Stimulated activated naive CD8-positive, alpha-beta T cell treated with anti-CD3 and anti-CD28 coated beads, Interleukin-15, Interleukin-2, amounts not matched to agents 100 ng/mL and 50 ng/mL, for 24 hours (primary cell): ENCODE data around the gene ACAP1.

ENCODE experiments used
- H3K27ac Mint-ChIP-seq: one replicate; pipeline ENCODE4 v1.8.0; 2021; ENCODE audit warnings: mild to moderate bottlenecking, mixed read lengths
- H3K27me3 Mint-ChIP-seq: one replicate; pipeline ENCODE4 v1.8.0; 2021; ENCODE audit warnings: mixed read lengths
- H3K36me3 Mint-ChIP-seq: one replicate; pipeline ENCODE4 v1.8.0; 2021; ENCODE audit warnings: low read depth, mixed read lengths
- H3K4me1 Mint-ChIP-seq: one replicate; pipeline ENCODE4 v1.8.0; 2021; ENCODE audit warnings: low read depth, mixed read lengths
- H3K4me3 Mint-ChIP-seq: one replicate; pipeline ENCODE4 v1.8.0; 2021; ENCODE audit warnings: mild to moderate bottlenecking, mixed read lengths
- H3K9me3 Mint-ChIP-seq: one replicate; pipeline ENCODE4 v1.8.0; 2021; ENCODE audit warnings: mixed read lengths

Gene ACAP1

GRCh38 chr17:7318121-7318860, 18.0 kb upstream of the ACAP1 start:
- Mint-ChIP-seq H3K27me3 (no peaks in the 10 kb centered on the region), H3K36me3 (peaks cover 63% of the 10 kb centered on the region), H3K4me1 (peaks cover 20% of the 10 kb centered on the region), H3K4me3 (no peak overlapping the region), H3K9me3 (no peaks in the 10 kb centered on the region), H3K27ac (no peak overlapping the region)

DNA sequence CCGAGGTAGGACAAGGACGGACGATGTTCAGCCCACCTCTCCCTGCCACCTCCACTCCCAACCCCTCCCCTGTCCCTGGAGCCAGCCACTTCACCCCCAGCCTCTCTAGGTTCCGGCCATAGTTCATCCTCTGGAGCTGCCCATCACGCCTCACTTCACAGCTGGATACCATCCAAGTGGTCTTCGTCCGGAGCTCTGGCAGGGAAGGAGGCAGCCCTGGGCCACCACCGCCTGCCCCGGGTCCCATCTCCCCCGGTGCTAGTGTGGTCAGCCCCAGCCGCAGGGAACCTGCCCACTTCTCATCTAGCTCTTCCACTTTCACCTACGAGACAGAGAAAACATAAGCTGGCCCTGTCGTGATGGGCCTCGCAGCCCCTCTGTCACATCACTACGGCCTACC, 14.9 kb upstream of the ACAP1 start:
- H3K36me3 Mint-ChIP-seq = peaks cover 51% of the 10 kb centered on the region
- H3K4me3 Mint-ChIP-seq = no peak overlapping the region
- no peaks in the 10 kb centered on the region for H3K9me3 Mint-ChIP-seq
- peaks cover under 1% of the 10 kb centered on the region for H3K4me1 Mint-ChIP-seq
- no peaks in the 10 kb centered on the region for H3K27me3 Mint-ChIP-seq
- H3K27ac Mint-ChIP-seq = no peak overlapping the region

GRCh38 chr17:7322520-7323194, 13.7 kb upstream of the ACAP1 start:
- H3K9me3 Mint-ChIP-seq = no peaks in the 10 kb centered on the region
- H3K4me3 Mint-ChIP-seq = no peak overlapping the region
- H3K4me1 Mint-ChIP-seq = peaks cover 3% of the 10 kb centered on the region
- no peak overlapping the region for H3K27ac Mint-ChIP-seq
- peaks cover 45% of the 10 kb centered on the region for H3K36me3 Mint-ChIP-seq
- no peaks in the 10 kb centered on the region for H3K27me3 Mint-ChIP-seq

GRCh38 chr17:7323731-7324437, 12.4 kb upstream of the ACAP1 start:
- Mint-ChIP-seq H3K4me1 (peaks cover 16% of the 10 kb centered on the region), H3K27me3 (no peaks in the 10 kb centered on the region), H3K4me3 (no peak overlapping the region), H3K27ac (no peak overlapping the region), H3K9me3 (no peaks in the 10 kb centered on the region), H3K36me3 (peaks cover 35% of the 10 kb centered on the region)

- Mint-ChIP-seq H3K36me3 (peaks cover 33% of the 10 kb centered on the region), H3K27ac (no peak overlapping the region), H3K27me3 (no peaks in the 10 kb centered on the region), H3K4me1 (peaks cover 16% of the 10 kb centered on the region), H3K9me3 (no peaks in the 10 kb centered on the region), H3K4me3 (no peak overlapping the region)
Observed at GRCh38 chr17:7324438-7324779, 11.9 kb upstream of the ACAP1 start.

DNA sequence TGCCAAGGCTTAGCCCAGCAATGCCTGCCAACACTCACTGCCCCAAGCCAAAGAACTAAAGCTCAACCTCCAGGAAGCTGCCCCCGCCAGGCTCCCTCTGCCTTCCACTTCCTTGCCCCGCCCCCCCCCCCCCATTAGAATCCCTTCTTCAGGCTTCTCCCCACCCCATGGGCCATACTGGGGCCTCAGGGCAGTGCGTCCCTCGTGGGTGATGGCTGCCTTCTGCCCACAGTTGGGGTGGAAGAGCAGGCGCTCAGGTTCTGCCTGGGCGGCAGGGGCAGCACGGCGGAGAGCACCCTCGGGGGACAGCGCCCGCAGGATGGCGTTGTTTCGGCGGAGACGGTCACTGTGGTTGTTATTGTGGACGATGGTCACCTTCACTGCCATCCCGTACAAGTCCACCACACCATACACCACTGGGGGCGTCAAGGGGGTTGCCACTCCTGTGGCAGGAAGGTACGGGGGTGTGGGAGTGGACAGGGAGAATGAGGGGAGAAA, 11.2 kb upstream of the ACAP1 start:
- peaks cover 21% of the 10 kb centered on the region for H3K4me1 Mint-ChIP-seq
- no peaks in the 10 kb centered on the region for H3K27me3 Mint-ChIP-seq
- no peak overlapping the region for H3K27ac Mint-ChIP-seq
- H3K4me3 Mint-ChIP-seq = no peak overlapping the region
- H3K9me3 Mint-ChIP-seq = no peaks in the 10 kb centered on the region
- H3K36me3 Mint-ChIP-seq = peaks cover 33% of the 10 kb centered on the region

DNA sequence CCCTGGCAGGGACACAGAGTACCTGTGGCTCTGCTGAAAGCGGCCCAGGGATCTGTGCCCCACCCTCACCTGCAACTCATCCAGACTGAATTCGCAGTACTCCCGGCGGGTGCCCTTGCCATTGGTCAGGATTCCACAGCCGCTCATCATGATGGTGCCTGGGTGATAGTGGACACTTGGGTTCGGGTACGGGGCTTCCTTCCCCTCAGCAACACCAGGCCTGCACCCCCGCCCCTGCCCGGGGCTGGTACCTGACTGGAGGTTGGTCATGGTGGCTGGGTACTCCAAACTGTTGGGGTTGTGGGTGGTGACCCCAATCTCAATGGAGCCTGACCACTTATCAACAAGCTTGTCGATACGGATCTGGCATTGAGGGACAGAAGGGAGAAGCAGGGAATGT, 10.1 kb upstream of the ACAP1 start:
- H3K9me3 Mint-ChIP-seq = no peaks in the 10 kb centered on the region
- H3K27me3 Mint-ChIP-seq = no peaks in the 10 kb centered on the region
- H3K4me1 Mint-ChIP-seq = peaks cover 27% of the 10 kb centered on the region
- H3K4me3 Mint-ChIP-seq = no peak overlapping the region
- peaks cover 23% of the 10 kb centered on the region for H3K36me3 Mint-ChIP-seq
- no peak overlapping the region for H3K27ac Mint-ChIP-seq

DNA sequence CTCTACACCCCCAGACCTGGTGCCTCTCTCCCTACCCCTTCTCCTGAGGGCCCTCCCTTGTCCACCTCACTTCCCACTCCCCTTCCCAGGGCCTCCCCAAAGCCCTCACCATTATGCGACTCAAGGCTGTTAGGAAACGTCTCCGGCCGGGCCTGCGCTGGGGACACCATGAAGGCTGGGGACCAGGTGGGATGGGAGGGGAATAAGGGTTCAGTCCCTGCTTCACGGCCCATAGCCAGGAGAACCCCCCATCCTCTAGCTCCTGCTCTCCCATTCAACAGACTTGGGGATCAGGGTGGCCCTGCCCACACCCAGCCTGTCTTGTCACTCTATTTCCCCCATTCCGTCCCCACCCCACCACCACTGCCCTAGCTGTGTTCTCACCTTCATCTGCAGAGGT, 9.3 kb upstream of the ACAP1 start:
- no peak overlapping the region for H3K27ac Mint-ChIP-seq

DNA sequence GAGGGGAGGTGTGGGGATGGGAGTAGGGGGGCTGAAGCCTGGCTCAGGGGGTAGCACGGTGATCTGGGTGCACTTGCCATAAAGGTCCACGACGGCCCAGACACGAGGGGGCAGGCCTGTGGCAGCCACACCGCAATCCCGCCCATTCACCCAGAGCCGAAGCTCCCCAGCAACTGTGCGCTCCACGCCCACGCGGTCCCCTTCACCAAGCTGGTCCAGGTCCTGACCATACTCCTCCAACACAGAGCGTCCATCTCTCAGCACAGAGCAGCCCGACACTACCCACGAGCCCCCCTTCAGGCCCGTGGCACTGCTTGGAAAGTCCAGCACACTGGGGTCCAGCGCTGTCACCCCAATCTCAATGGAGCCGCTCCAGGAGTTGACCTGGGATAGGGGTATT, 8.8 kb upstream of the ACAP1 start:
- Mint-ChIP-seq H3K9me3 (no peaks in the 10 kb centered on the region), H3K36me3 (peaks cover 11% of the 10 kb centered on the region), H3K27ac (peak overlapping the region; percentile 96), H3K27me3 (no peaks in the 10 kb centered on the region), H3K4me3 (peak overlapping the region; percentile 92), H3K4me1 (peaks cover 31% of the 10 kb centered on the region)

More for the DNA sequence above, 9.3 kb upstream of the ACAP1 start:
- Mint-ChIP-seq H3K4me3 (no peak overlapping the region), H3K9me3 (no peaks in the 10 kb centered on the region), H3K27me3 (no peaks in the 10 kb centered on the region), H3K36me3 (peaks cover 14% of the 10 kb centered on the region), H3K4me1 (peaks cover 27% of the 10 kb centered on the region)

DNA sequence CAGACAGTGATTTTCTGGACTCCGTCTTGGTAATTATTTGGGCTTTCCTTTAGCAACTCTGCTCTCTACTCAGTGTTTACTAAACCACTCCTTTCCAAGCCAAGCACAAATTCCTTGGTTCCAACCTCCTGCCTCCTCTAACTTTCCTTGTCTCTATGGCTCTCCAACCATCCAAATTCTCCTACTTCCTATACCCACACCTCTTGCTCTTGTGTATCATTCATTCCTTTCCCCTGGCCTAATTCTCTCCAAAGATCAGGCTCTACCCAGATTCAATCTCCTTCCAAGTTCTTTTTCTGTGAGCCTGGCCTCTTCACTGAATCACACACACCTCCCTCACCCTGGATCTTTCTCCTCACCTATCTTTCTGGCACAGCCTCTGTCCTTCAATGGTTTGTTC, 8.3 kb upstream of the ACAP1 start:
- Mint-ChIP-seq H3K9me3 (no peaks in the 10 kb centered on the region), H3K4me3 (peak overlapping the region; percentile 92), H3K36me3 (peaks cover 6% of the 10 kb centered on the region), H3K4me1 (peaks cover 35% of the 10 kb centered on the region), H3K27me3 (no peaks in the 10 kb centered on the region), H3K27ac (peak overlapping the region; percentile 96)

GRCh38 chr17:7328840-7329373, 7.4 kb upstream of the ACAP1 start, which contains the start of gene NEURL4:
Gene NEURL4, minus strand, starts transcription at chr17:7329335. Its CDS starts 23 bp downstream, at chr17:7329312.
- H3K27ac Mint-ChIP-seq = peak within 1 kb of the TSS; percentile 99
- no peaks in the 10 kb centered on the region for H3K36me3 Mint-ChIP-seq
- H3K27me3 Mint-ChIP-seq = no peaks in the 10 kb centered on the region
- H3K9me3 Mint-ChIP-seq = no peaks in the 10 kb centered on the region
- H3K4me1 Mint-ChIP-seq = peaks cover 35% of the 10 kb centered on the region
- peak within 1 kb of the TSS; percentile 92 for H3K4me3 Mint-ChIP-seq

GRCh38 chr17:7329374-7329996, 6.8 kb upstream of the ACAP1 start:
- Mint-ChIP-seq H3K9me3 (no peaks in the 10 kb centered on the region), H3K36me3 (no peaks in the 10 kb centered on the region), H3K4me3 (peak overlapping the region; percentile 92), H3K27me3 (no peaks in the 10 kb centered on the region), H3K4me1 (peaks cover 37% of the 10 kb centered on the region), H3K27ac (peak overlapping the region; percentile 99)

DNA sequence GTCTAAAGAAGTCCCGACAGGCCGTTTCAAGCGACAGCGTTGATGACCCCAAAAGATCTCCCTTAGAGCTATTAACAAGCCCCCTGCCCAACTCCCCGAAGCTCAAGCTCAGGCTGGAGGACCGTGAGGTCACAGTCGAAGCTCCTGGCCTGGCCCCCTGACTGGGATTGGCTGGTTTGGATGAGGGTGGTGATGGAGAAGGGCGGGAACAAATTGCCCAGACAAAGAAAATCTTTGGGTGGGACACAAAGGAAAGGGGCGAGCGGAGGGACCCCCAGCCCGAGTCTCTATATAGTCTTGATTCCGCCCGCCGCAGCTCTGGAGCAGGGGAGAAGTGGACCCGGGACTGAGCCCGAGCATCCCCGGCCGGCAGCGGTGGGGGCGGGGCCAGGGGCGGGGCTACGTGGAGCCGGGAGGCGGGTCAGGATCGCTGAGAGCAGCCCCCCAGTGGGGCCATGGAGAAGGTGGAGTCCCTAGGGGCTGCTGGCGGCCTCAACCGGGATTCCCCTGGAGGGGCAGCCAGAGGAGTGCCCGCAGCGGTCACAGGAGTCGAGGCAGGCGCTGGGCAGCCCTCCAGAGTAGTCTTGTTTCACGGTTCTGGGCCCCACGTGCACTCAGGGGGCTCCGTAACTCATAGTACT, 6.2 kb upstream of the ACAP1 start:
- no peaks in the 10 kb centered on the region for H3K36me3 Mint-ChIP-seq
- H3K27me3 Mint-ChIP-seq = no peaks in the 10 kb centered on the region
- H3K4me3 Mint-ChIP-seq = peak overlapping the region; percentile 92
- no peaks in the 10 kb centered on the region for H3K9me3 Mint-ChIP-seq
- H3K4me1 Mint-ChIP-seq = peaks cover 43% of the 10 kb centered on the region
- H3K27ac Mint-ChIP-seq = peak overlapping the region; percentile 99

DNA sequence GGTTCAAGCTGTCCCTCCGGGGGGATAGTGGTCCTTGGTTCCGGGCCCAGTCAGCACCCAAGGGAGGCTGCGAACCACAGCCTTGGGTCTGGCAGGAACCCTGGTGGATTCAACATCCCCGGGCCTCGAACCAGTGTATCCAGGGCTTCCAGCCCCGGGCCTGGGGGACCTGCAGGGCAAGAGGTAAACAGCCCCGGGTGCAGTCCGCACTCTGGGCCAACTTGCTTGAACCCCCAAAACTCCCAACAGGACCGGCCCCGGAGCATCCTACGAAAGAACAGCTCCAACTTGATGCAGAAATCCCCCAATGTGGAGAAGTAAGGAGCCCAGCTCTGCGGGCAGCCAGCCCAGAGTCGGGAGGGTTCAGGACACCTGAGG, 5.7 kb upstream of the ACAP1 start:
- H3K4me1 Mint-ChIP-seq = peaks cover 48% of the 10 kb centered on the region
- no peaks in the 10 kb centered on the region for H3K27me3 Mint-ChIP-seq
- H3K36me3 Mint-ChIP-seq = no peaks in the 10 kb centered on the region
- H3K27ac Mint-ChIP-seq = no peak overlapping the region
- H3K4me3 Mint-ChIP-seq = peak overlapping the region; percentile 92
- H3K9me3 Mint-ChIP-seq = no peaks in the 10 kb centered on the region
